Activated naive CD4-positive, alpha-beta T cell (primary cell): ENCODE measurements around the gene MFNG.
"Not testable (repeated sequence)": the region's sequence is repeated elsewhere in the genome, so short reads cannot be mapped to it uniquely, and the experiment has no call there.

Experiments used
- DNase-seq, 4 experiments: peaks; one replicate each; lab custom pipeline; 2025; lab: John Stamatoyannopoulos, UW

Gene MFNG

DNA sequence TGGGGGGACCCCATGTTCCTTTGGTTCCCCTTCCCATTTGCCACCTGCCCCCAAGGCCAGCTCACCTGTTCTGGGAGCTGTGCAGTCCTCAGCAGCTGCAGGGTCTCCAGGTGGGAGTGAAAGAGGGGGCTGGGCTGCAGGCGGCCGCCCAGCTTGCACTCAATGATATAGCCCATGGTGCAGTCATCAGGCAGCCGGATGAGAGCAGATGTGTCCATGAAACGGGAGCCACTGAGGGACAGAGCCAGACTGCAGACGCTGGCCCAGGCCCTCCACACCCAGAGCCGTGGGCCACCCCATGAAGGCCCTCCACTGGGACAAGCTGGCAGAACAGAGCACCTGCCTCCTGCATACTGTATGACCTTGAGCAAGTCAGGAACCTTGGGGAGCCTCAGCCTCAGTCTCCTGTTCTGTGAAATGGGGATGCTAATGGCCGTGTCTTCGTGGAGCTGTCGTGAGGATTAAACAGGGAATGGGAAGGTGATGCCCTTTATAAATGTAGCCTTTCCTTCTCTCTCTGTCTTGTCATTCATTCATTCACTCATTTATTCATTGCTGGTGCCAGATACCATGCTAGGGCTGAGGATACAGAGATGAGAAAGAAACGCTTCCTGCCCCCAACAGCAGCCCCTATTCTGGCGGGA, 11.6 kb downstream of the MFNG start:
- no peak for DNase-seq

DNA sequence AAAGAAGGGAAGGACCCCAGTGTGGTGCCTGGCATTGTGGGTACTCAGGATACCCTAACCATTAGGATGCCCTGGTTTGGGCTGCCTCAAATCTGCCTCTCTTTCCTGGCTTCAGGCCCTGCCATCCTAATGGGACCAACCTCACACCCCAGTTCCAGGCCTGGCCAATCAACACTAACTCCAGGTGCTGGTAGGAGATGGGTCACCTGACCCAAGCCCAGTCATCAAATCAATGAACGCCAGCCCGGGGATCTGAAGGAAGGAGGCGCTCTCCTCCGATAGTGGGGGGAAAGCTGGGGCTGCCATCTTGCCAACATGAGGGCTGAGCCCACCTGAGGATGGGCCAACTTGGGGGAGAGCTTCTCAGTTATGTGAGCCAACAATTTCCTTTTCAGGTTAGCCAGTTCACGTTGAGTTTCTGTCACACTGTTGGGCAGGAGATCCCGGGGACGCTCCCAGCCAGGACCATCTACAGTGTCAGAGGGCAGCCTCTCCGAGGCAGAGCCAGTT, 12.7 kb downstream of the MFNG start:
- DNase-seq: no peak

DNA sequence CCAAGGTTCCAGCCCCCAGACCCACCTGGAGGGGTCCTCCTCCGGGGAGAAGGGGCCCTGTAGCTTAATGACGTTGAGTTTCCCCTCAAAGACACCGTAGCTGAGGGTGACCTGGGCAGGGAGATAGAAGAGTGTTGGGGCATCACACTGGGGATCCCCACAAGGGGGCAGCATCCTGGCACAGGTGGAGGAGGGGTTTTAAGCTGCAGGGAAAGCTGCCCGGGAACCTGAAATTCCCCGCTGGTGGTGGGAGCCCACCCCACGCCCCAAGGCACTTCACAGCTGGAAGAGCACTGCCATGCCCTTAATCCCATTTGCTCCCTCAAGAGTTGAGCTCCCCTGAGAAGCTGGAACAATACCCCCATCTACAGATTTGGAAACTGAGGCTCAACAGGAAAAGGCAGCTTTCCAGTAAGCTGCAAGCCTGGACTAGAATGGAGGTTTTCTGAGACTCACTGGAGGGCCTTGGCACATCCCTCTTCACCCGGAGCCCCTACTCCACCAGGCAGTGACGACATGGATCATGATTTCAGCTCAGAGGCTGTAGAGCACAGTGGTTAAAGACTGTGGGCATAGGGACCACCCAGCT, 13.7 kb downstream of the MFNG start:
- DNase-seq: peak in 2 of 4 experiments; percentile 15 to 32

DNA sequence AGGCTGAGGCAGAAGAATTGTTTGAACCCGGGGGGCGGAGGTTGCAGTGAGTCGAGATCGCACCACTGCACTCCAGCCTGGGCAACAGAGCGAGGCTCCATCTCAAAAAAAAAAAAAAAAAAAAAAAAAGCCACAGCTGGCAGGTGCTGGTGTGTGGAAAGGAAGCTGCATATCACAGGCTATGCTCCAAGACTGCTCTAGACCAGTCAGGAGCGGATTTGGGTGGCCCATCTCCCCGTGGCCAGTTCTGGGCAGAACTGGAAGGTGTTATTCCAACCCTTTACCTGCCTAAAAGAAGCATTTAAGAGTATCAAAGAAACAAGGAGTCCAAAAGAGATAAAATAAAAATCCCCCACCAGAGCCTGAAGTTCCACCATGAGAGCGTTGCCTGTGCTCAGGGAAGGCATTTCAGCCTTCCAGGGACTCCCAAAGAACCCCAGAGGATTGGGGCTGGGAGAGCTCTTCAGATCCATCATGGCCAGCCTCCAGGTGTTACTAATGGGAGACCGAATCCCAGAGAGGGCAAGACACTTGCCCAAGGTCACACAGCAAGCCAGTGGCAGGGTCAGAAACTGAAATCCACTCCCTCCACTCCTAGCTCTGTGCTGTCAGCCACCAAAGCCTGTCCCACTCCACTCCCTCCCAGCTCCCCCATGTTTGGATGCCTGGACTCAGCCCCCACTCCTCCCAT, 14.3 kb downstream of the MFNG start:
- no peak for DNase-seq

DNA sequence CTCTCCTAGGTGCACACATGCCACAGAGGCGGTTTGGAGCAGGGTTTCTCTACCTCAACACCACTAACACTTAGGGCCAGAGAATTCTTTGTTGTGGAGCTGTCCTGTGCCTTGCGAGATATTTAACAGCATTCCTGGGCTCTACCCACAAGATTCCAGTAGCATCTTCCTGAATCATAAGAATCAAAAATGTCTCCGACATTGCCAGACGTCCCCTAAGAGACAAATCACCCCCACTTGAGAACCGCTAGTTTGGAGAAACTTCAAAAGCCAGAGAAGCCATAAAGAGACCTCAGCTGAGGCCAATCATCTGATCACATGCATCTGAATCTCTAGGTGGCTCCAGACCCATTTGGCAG, 16.1 kb downstream of the MFNG start:
- DNase-seq: no peak

DNA sequence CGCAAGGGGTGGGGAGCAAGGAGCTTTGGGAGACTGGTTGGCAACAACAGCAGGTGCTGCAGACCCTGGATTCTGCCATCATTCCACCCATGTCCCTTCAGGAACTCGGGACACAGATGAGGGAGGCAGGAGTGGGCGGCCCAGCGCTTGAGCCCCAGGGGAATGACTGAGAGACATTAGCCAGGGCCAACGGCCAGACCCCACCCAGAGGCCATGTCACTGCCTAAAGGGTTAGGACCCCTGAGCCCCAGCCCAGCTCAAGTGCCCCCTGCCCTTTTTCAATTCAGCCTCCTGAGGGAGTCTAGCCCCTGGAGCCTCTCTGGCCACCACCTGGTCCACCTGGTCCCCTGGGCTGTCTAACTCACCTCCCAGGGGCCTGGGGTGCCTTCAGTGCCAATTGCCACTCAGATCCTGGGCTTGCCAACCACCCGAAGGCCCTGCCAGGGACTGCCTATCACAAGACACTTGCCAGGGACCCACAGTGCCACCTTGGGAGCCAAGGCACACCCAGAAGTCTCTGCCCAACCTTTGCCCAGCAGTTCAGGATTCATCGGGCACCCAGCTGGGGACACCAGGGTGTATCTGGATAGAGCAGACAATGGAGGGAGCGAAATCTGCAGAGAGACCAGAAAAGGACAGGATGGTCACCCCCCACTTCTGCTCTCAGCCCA, 16.6 kb downstream of the MFNG start:
- no peak for DNase-seq

DNA sequence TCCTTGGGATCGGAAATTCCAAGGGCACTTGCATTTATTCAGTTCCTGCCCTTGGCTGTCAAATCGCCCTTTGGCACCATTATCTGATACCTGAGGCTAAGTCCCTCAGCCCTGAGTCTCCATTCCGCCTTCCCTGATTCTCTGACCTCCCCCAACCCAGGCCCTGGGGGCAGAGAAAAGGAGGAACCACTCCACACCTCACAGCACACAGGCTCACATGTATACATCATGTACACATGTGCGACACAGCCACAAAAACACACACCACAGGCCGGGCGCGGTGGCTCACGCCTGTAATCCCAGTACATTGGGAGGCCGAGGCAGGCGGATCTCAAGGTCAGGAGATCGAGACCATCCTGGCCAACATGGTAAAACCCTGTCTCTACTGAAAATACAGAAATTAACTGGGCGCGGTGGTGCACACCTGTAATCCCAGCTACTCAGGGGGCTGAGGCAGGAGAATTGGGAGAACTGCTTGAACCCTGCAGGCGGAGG, 17.9 kb downstream of the MFNG start:
- not testable (repeated sequence) for DNase-seq

DNA sequence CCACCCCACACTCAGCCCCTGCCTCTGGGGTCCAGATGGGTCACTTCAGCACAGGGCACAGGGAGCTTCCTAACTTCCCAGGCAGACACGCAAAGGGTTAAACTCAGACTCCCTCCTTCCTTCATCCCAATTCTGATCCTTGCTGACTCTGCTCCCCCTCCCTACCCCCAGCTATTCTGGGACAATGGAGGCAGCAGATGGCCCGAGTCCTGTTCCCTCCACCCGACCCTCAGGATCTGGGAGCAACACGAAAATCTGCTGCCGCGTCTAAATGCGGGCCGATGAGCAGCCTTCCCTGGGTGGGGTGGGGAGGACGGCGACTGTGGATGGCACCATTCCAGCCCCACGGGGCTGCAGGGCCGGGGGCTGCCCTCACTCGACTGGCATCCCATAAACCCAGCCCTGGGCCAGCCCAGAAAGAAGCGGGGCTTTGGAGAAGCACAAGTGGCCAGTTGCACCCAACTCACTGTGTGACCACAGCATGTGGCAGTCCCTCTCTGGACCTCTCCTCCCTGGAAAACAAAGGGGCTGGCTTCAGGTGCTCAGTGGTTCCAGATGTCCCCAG, 18.7 kb downstream of the MFNG start:
- DNase-seq: no peak

DNA sequence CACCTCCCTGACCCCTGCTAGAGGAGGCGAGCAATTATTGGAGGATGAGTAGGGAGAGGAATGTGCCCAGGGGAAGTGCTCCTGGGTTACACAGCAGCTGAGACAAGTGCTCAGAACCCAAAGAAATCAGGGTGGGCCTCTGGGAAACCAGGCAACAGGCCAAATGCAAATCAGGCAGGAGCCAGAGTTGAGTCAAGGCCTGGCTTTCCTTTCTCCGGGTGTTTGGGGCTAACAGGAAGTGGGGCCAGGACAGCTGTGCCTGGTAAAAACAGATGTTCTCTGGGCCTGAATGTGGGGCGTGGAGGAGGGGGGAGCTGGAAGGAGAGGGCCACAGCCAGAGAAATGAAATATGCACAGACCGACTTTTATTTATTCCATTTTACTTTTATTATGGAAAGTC, 22.0 kb downstream of the MFNG start:
- DNase-seq: no peak

DNA sequence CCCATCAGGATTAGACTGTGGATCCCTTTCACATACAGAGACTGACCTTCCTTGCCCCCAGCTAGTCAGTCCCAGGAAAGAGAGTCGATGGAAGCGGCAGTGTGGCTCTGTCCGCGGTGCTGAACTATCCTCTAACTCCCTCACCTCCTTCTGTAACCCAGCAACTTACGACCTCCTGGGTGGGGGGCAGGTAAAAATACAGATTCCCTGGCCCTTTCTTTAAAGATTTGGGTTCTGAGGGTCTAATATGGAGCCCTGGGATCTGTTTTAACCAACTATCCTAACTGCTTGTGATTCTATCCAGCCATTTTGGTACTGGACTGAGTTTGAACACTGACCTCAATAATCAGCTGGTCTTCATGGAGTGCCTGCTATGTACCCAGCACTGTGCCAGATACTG, 23.2 kb downstream of the MFNG start:
- DNase-seq: no peak

DNA sequence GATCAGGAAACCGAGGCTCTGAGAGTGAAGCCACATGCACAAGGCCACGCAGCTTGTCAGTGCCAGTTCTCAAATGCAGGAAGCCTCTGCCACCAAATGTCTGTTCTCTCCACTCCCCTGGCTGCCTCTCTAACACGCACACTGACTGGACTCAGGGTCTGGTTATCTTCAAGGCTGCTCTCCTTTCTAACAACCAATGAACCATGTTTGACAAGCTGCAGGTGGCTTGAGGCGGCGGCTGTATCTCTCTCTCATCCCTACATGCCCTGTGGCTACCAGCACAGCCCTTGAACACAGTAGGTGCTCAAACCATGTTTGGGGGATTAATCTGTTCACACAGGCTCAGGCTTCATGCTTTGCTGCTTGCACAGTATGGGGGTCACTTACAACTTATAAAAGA, 23.7 kb downstream of the MFNG start:
- no peak for DNase-seq

DNA sequence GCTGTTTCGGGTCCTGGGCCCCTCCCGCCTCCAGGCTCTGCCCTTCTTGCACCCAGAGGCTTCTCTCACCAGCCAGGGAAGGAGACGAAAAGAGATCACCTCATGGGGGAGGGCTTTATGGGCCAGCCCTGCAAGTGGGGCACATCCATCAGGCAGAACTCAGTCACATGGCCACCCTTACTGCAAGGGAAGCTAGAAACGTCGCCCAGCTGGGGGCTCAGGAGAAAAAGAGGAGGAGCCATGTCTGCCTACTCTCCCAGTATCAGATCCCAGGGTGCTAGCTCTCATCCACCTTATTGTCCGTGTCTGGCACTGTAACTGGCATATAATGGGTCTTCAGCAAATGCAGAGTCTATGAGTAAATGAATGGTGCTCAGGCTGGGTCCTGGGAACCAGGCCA, 24.2 kb downstream of the MFNG start:
- DNase-seq: no peak

DNA sequence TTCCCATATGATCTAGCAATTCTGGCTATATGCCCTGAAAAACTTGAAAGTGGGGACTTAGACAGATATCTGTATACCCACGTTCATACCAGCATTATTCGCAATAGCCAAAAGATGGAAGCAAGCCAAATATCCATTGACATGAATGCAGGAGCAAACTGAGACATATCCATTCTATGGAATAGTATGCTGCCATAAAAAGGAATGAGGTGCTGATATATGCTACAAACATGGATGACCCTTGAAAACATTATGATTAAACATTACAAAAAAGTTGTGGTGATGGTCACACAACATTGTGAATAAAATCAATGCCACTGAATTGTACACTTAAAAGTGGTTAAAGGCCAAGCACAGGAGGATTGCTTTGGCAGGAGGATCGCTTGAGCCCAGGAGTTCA, 25.5 kb downstream of the MFNG start:
- no peak for DNase-seq

DNA sequence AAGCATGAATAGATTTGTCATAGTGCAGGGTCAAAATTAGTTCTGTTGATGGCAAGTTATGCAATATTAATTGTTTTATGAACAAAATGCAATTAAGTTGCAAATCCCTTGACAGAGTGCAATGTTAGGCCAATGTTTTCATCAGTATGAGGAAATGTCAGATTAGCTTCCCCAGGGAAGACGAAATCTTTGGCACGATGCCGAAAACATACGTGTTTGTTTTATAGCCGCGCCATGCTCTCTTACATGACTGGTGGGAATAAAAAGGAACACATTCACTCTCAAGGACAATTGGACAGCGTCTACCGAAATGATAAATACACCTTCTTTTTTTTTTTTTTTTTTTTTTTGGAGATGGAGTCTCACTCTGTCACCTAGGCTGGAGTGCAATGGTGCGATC, 27.0 kb downstream of the MFNG start:
- no peak for DNase-seq

DNA sequence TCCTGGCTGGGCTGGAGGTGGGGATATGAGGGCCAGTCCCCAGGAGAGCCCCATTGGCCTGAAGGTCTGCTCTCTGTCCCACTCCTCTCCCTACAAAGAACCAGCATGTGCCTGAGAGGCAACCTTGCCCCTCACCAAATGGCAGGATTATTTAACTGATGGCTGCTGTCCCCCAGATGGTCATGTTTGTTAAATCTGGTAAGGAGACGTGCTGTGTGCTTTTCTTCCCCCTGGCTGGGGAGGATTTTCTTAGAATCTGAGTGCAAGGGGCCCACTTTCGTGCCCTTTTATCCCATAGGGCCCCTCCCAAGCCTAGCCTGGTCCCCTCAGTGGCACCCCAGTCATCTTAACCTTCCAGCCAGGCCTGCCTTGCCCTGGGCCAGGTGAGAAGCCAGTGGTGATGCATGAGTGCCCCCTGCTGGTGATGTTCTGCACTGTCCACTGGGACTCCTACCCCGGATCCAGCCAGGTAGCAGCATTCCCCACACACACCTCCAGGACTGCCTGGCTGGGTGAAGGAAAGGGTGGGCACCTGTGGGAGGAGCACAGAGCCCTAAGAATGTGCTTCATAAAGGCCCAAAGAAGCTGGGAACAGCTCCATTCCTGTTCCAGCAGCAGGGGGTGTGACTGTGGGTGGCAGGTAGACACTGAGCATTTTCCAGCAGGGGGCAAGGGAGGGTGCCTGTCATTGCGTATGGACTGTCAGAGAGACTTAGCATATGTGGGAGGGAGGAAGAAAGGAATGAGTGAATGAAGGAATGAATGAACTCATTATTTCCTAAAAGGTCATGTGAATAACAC, 28.9 kb downstream of the MFNG start:
- DNase-seq: peak; percentile 64 to 78 (median 76)

DNA sequence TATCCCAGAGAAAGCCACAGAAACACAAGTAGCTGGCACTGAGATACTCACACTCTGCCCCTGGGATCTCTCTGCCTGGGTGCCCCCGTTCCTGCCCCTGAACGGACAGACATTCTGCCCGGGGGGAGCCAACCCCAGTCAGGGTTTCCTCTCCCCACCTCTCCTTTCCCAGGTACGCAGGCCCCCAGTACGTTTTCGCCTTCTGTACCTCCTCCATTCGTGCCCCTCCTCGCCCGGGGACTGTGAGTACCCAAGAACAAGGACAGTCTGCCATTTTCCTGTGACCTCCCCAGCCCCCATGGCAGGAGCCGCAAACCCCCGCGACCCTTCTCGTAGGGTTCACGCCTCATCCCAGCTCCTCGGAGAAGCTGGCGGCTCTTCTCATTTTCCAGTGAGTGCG, 29.8 kb downstream of the MFNG start:
- DNase-seq: no peak

DNA sequence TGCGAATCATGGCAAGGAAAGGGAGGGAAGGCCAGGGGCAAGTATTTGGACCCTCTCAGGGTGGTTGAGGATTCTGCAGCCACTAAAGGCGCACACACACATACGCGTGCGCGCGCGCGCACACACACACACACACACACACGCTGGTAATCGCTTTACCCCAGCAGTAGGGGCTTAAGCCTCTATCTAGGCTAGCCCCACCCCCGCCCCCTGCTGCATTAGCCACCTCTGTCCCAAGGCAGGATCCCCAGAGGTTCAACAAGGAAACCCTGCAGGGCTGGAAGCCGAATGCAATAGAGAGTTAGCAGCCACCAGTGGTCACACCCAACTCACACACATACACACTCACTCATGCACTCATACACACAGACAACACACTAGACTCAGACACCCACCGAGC, 30.3 kb downstream of the MFNG start:
- DNase-seq: no peak

DNA sequence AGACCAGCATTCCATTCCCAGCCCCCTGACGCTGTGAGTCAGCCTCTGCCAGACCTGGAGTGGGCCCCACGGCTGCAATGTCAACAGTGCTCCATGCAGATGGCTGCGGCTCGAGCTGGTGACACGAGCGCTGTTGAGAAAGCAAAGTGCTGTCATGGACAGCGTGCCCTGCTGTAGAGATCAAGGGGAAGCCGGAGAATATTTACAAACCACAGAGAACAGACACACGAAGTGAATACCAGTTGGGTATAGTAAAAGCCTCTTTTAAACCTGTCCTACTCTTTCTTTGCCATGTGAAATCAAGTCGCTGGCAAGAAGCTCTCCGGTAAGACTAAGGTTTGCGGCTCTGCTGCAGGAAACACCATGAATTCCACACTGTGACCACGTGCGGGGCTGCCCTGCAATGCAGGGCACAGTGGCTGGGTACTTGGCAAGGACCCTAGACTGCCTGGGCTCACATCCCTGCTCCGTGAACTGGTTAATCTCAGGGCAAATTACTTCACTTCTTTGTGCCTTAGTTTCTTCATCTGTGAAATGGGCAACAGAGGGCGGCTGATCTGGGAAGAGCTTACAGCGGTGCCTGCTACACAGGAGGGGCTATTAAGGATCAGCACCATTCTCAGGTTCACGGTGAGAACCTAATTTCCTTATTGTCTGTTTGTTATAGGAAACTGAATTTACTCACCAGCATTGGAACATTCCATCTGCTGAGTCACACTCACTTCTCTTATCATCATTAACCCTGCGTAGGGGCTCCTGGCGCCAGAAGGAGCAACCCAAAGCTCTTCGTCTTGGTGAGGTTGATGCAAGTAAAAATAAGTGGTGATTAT, 31.1 kb downstream of the MFNG start:
- no peak for DNase-seq

DNA sequence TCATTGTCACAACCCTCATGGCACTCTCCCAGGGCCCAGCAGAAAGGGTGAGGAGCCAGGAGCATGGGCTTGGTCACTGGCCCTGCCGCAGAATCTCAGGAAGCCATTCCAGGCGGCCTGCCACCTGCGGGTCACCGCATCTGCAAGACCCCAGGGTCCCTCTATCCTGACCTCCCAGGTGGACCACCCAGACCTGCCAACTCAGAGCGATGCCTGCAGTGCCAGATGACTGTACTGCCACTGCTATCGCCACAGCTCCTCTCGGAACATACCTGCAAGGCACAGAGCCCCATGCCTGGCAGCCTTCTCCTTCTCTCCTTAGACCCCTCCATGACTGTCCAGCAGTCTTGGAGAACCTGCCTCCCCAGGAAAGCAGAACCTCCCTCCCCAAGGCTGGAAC, 32.5 kb downstream of the MFNG start:
- DNase-seq: no peak

DNA sequence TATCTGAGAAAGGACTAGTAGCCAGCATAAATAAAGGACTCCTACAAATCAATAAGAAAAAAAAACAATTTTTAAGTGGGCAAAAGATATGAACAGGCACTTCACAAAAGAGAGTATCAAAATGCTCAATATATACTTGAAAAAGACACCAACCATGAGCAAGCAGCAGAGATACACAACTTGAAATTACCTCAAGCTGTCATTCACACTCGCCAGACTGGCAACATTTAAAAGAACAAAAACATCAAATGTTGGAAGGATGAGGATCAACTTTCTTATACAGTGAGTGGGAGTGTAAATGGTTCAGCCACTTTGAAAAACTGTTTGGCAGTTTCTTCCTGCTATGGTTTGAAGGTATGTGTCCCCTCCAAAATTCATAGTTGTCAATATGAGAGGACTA, 35.0 kb downstream of the MFNG start:
- no peak for DNase-seq
